Measurements from ENCODE around the gene PRKCH.

DNA sequence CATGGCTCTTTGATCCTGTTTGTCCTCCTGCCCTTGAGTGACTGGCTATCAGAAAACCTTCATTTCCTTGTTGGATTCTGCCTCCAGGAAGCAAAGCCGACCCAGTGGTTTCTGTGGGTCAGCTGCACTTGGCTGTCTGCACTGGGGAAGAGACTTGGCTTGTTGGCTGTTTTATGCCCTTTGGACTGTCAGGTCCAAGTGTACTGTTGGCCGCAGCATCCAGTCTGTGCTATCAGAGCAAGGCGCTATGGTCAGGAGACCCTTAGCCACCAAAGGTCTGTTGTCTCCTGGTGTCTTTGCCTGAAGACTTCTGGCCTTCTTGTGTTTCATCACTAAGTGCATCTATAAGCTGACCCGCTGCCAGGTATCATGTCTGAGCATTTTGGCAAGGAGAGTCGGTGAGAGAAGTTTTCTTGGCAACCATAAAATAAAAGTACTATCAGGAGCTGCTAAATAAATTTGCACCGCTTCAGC, 196.6 kb downstream of the PRKCH start:
- TF ChIP-seq POLR2A (IDR thresholded peaks at IDR 0.05; ENCODE audit: low read depth, low read length), result no peak
- no peak for TF ChIP-seq TAF1 (IDR thresholded peaks at IDR 0.05; ENCODE audit: low read depth, low read length)
- no peak for TF ChIP-seq POLR2AphosphoS5 (IDR thresholded peaks at IDR 0.05; ENCODE audit: low read depth, low read length)
- TF ChIP-seq POU2F2 (IDR thresholded peaks at IDR 0.05; ENCODE audit: low read depth, low read length), result no peak
- no peak for TF ChIP-seq PAX5 (IDR thresholded peaks at IDR 0.05; ENCODE audit: insufficient read depth, low read length, severe bottlenecking)
- TF ChIP-seq SPI1 (IDR thresholded peaks at IDR 0.05; ENCODE audit: low read depth, low read length), result no peak
